ENCODE measurements around the gene CDH23.
A peak's percentile ranks its signal among the peaks of the same experiment; 100 is the strongest.
"Not testable (repeated sequence)": the region's sequence is repeated elsewhere in the genome, so short reads cannot be mapped to it uniquely, and the experiment has no call there.

The CDH23 gene

DNA sequence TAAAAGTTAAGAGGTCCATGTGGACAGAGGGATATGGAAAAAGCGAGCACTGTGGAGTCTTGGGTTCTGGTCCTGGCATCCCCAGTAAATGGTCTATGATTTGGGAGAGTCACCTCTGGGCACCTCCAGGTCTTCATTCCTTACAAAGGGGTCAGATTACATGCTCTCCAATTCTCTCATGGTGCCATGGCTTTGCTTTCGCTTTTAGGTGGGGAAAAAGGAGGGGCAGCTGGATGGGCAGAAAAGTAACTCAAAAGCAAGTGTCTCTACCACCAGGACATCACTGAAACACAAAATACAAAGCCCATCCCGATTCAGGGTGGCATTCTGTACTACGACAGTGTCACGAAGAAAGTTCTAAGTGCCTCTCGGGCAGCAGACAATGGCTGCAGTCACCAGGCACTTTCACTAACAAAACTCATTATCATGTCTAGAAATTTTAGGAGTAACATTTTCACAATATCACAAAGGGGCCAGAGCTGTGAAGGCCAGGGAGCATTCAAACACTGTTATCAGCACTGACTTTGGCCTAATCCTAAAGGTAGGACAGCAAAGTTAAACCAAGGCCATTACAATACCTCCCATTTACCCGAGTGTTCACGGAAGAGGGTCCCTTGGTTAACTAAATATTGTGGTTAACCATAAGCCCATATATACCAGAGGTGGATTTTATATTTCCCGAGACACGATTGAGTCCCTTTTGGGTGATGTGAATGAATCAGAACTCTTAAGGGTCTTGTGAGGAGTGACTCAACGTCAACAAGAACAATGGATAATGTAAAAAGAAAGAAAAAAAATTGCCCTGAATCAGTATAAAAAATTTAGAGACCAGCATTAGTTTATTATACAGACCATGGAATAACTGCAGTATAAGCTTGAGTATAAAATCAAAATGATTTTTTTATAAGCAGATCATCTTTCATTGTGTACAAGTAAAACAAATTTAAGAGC, 451.9 kb downstream of the CDH23 start:
- DNase-seq = no peak

DNA sequence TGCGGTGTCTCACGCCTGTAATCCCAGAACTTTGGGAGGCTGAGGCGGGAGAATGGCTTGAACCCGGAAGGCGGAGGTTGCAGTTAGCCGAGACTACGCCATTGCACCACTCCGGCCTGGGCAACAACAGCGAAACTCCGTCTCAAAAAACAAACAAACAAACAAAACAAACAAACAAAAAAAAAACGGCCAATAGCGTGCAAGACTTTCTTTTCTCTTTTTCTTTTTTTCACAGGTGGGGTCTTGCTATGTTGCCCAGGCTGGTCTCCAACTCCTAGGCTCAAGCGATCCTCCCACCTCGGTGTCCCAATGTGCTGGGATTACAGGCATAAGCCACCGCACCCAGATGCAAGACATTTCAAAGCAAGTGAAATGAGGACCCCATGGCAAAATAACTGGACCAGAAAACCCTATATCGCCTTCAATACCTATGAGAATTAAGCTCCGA, 452.8 kb downstream of the CDH23 start:
- no peak for DNase-seq

DNA sequence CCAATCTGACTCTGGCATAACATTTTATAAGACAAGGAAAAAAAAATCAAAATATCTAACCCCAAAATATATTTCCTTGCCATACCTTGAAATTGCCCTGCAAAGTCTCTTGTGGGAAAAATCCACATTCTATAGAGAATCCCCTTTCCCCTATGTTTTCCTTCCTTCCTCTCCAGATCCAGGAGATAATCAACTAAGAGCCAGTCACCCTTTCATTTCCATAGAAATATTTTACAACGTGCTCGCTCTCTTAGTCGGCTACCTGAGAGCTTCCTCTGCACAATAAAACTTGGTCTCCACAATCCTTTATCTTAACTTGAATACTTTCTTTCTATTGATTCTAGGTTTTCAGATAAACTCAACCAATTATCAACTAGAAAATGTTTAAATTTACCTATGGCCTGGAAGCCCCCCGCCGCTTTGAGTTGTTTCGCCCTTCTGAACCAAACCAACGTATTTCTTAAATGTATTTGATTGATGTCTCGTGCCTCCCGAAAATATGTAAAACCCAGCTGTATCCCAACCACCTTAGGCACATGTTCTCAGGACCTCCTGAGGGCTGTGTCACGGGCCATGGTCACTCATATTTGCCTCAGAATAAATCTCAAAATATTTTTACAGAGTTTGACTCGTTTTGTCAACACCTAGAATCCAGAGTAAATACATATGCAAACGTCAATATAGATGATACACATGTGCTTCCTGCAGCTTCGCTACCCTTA, 453.5 kb downstream of the CDH23 start:
- DNase-seq = no peak

DNA sequence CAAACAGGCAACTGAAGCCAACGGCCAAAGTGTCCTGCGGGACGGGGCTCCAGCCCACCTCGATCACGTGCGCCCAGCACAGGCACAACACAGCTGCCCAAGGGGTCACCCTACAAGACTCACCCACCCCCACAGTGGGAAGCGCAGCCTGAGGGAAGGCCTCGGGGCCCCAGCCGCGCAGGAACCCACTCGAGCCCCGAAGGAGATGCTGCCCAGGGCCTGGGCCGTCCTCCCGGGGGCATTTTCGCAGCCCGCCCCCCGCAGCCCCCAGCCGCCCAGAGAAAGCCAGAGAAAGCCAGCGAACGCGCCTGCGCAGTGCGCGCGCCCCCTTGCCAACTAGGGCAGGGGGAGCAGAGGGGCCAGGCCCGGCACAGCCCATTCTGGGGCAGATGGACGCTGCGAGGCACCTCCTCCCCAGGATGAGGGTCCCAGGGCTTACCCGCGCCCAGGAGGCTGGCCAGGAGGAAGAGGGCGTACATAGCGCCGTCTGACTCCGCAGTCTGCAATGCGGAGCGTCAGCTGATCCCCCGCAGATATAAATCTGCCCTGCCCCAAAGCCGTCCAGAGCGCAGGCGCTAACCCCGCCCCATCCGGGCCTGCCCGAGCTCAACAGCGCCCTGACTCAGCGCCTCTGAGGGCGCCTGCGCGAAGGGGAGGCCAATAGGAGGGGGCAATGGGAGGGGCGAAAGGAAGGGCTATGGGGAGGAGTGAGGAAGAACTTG, 454.2 kb downstream of the CDH23 start, which contains the start of gene PSAP:
Gene PSAP (minus strand): TSS at position 509 of the 722 bp plus-strand sequence. CDS start 30 bp downstream, at position 479.
- DNase-seq = peak; percentile 96

DNA sequence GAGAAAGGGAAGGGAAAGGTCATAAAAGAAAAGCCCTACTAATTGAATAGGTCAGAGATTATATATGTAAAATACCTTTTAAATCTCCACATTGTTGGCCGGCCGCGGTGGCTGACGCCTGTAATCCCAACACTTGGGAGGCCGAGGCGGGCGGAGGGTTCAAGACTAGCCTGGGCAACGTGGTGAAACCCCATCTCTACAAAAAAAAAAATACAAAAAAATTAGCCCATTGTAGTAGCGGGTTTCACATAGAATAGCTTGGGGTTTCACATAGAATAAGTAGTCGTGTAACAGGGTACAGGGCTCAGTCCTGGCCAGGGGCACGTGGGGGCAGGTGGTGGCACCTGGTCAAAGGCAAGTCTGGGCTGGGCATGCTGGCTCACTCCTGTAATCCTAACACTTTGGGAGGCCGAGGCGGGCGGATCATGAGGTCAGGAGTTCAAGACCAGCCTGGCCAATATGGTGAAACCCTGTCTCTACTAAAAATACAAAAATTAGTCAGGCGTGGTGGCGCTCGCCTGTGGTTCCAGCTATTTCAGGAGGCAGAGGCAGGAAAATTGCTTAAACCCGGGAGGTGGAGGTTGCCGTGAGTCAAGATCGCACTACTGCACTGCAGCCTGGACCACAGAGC, 454.9 kb downstream of the CDH23 start:
- not testable (repeated sequence) for DNase-seq

DNA sequence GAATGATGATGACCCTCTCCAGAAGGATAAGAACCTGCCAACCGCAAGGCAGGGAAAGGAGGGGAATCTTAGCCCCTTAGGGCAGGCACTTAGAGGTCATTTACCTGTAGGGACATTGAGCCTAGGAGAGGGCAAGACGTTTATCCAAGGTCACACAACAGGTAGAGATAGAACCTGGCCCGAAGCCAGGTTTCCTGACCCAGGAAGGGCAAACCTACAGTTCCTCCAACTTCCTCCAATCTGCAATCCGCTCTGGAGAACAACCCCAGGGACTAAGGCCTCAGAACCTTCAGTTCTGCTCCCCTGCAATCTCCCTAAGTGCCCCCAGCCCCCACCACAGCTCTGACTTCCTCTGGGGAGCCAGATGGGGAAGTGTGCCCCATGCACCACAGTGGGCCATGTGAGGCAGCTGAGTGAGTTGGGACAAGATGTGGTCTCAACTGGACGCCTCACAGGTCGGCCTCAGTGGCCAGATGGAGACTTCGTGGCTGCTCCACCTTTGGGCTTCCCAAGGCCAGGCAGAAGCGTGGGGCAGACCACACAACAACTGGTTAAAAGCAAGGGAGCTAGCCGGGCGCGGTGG, 455.7 kb downstream of the CDH23 start:
- DNase-seq = no peak

DNA sequence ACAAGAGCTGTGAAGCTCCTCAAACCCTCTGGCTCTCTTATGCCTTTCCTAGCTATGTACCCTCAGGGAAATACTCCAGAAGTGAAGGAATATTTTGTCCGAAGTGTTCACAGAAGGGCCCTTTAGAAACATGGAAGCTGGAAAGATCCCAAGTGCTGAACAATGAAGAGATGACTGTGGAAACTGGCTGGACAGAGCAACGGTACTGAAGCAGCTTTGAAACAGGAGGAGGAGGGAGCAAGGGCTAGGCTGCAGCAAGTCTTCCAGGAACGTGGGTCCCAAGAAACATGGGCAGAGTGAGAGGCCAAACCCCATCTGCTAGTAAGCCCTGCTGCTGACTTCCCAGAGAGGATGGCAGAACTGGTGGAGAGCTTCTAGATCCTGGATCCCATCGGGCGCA, 457.3 kb downstream of the CDH23 start:
- no peak for DNase-seq

DNA sequence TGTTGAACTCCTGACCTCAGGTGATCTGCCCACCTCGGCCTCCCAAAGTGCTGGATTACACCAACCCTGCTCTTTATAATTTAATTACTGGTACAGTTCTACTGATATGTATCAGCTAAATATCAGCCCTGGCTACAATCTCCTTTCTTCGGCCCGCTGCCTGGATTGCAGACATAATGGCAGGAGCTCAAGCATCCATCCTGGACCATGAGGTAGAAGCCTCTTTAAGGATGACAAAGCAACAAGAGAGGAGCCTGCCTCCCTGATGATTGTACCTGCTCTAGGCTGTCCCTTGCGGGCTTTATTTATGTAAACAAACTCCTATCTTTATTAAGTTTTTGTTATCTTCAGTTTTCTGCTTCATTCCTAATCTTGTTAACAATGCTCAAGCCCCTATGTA, 459.9 kb downstream of the CDH23 start:
- no peak for DNase-seq

DNA sequence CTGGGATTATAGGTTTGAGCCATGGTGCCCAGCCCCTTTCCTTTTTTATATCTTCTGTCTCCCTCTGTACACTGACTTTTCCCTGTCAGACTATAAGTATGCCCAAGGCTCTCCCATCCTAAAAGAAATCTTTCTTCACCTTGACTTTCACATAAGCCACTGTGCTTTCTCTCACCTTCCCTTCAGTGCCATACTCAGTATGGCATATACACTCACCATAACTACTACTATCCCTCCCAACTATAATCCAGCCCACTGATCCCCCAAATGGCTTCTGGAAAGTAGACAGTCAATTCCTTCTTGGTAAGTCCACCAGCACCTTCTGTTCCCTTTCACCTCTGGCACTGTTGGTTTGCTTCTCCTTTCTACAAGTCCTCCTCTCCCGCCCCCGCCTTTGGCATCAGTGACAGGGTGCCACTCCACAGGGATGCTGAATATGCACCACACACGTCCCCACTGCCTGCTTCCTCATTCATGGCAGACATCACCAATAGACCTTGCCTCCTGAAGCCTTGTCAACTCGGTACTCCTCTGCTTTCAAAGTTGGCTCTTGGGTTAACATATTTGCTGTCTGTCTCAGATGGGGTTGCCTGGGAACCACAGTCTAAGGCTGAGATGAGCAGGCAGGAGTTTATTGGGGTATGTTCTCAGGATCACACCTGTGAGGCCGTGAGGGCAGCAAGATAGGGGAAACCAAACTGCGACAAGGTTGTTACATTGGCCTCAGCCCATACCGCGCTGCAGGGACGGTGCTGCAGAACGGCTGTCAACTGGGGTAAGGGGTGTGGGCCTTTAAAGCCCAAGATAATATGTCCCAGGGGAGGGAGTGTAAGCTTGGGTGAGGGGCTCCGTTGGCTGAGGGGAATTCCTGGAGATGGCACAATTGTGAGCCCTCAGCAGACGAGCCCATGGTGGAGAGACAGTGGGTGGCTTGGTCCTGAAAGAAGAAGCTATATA, 461.5 kb downstream of the CDH23 start:
- no peak for DNase-seq

DNA sequence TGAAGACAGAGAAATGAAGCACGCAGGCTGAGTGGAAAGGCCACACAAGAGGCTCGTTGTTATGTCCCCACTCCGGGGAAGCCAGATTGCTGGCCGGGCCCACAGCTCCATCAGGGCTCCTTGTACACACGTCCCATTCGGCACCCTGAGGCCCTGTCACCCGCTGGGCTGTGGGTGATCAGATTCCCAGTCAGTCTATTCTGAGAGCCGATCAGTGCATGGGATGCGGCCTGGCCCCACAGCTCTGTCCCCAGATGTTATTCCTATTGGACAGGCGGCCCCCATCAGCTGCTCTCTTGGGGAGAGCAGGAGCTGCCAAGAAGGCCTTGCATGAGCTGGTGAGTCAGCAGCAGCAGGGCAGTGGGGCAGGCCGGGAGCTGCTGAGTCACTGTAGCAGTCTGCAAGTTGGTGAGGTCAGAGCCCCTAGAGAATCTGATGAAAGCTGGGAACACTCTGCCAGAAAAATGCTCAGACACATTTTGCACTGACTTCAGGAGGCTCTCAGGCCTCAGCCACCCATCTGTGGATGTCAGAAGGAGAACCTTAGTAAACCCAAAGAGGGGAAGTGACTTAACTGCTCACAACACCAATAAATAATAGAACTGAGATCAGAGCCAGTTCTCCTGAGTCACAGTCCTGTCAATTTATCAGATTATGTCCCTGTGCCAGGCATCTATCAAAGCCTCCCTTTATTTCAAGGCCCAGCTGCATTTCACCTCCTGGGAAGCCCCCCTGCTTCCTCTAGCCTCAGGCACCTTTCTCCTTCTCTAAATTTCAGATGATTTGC, 463.7 kb downstream of the CDH23 start:
- DNase-seq = peak; percentile 87

DNA sequence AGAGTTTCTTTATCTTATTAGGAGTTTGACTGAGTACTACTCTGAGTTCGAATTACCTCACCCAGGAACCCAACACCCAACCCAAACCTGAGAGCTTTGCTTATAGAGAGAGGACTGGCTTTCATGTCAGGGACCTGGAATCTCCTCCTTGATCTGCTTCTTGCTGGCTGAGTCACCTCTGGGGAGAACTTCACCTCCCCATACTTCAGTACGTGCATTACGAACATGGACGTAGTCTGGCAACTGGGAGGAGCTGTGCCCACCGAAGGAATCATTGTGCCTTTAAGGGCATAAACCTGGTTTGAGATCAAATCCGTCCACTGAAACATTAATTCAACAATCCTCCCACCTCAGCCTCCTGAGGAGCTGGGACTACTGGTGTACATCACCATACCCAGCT, 466.5 kb downstream of the CDH23 start:
- no peak for DNase-seq

DNA sequence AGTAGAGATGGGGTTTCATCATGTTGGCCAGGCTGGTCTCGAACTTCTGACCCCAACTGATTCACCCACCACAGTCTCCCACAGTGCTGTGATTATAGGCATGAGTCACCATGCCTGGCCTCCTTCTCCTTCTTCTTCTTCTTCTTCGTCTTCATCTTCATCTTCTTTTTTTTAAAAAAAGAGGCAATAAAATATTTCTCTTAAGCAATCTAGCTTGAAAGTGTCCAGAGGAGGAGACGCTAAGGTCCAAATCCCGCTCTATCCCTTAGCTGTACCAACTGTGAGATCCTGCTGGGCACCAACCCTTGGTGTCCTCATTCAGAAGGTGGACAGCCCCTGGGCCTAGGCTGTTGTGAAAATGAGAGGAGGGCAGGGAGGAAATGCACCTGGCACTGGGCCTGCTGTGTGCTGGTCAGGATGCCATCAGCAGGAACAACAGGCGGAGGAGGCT, 468.2 kb downstream of the CDH23 start:
- DNase-seq = no peak
